ENCODE measurements around the gene NOP10. TPM values are rescaled to one million over a fixed set of nuclear protein-coding genes. Genes with fewer than 3 reads are reported as not detected.

Gene NOP10
- total RNA-seq, 4 donors from 2014 or later: 56.9 to 78.8 (median 72.3) TPM

GRCh38 chr15:34362047-34362773 lies 19.3 kb upstream of the NOP10 start:
- no peak for DNase-seq
- Histone ChIP-seq H3K27me3 (no peaks in the 10 kb centered on the region), H3K4me3 (no peak overlapping the region), H3K9me3 (no peaks in the 10 kb centered on the region), H3K27ac (no peak overlapping the region), H3K4me1 (no peaks in the 10 kb centered on the region), H3K36me3 (no peaks in the 10 kb centered on the region)
- intact Hi-C loops (cut with DNase I; ENCODE audit: low total_unique reads): no loop called here
- TF ChIP-seq POLR2A (IDR thresholded peaks at IDR 0.05) (no peak), CTCF (IDR thresholded peaks at IDR 0.05) (no peak)

- Histone ChIP-seq H3K36me3 (no peaks in the 10 kb centered on the region), H3K9me3 (no peaks in the 10 kb centered on the region), H3K4me1 (no peaks in the 10 kb centered on the region), H3K27me3 (no peaks in the 10 kb centered on the region), H3K4me3 (no peak overlapping the region), H3K27ac (no peak overlapping the region)
- DNase-seq: no peak
- intact Hi-C loops (cut with DNase I; ENCODE audit: low total_unique reads): no loop called here
- TF ChIP-seq POLR2A (IDR thresholded peaks at IDR 0.05) (no peak), CTCF (IDR thresholded peaks at IDR 0.05) (no peak)
Measured at GRCh38 chr15:34361278-34361677, 18.3 kb upstream of the NOP10 start.

- DNase-seq: no peak
- TF ChIP-seq POLR2A (IDR thresholded peaks at IDR 0.05) (no peak), CTCF (IDR thresholded peaks at IDR 0.05) (no peak)
- intact Hi-C loops (cut with DNase I; ENCODE audit: low total_unique reads): no loop called here
- no peaks in the 10 kb centered on the region for H3K27me3 ChIP-seq
- H3K4me1 ChIP-seq: no peaks in the 10 kb centered on the region
- H3K9me3 ChIP-seq: no peaks in the 10 kb centered on the region
- H3K4me3 ChIP-seq: no peak overlapping the region
- H3K36me3 ChIP-seq: no peaks in the 10 kb centered on the region
- H3K27ac ChIP-seq: no peak overlapping the region
Measured at GRCh38 chr15:34360298-34360697, 17.4 kb upstream of the NOP10 start.

GRCh38 chr15:34359416-34359815 lies 16.5 kb upstream of the NOP10 start:
- no peak overlapping the region for H3K4me3 ChIP-seq
- no peaks in the 10 kb centered on the region for H3K9me3 ChIP-seq
- H3K4me1 ChIP-seq: no peaks in the 10 kb centered on the region
- no peak overlapping the region for H3K27ac ChIP-seq
- H3K27me3 ChIP-seq: no peaks in the 10 kb centered on the region
- no peaks in the 10 kb centered on the region for H3K36me3 ChIP-seq
- intact Hi-C loops (cut with DNase I; ENCODE audit: low total_unique reads): no loop called here
- TF ChIP-seq CTCF (IDR thresholded peaks at IDR 0.05): no peak
- no peak for TF ChIP-seq POLR2A (IDR thresholded peaks at IDR 0.05)
- DNase-seq: no peak

- intact Hi-C loops (cut with DNase I; ENCODE audit: low total_unique reads): no loop called here
- no peak for DNase-seq
- no peaks in the 10 kb centered on the region for H3K27me3 ChIP-seq
- H3K36me3 ChIP-seq: no peaks in the 10 kb centered on the region
- no peaks in the 10 kb centered on the region for H3K4me1 ChIP-seq
- no peaks in the 10 kb centered on the region for H3K9me3 ChIP-seq
- no peak for TF ChIP-seq CTCF (IDR thresholded peaks at IDR 0.05)
- no peak for TF ChIP-seq POLR2A (IDR thresholded peaks at IDR 0.05)
- no peak overlapping the region for H3K27ac ChIP-seq
- no peak overlapping the region for H3K4me3 ChIP-seq
Measured at GRCh38 chr15:34358948-34359347, 16.0 kb upstream of the NOP10 start.

Measured in uterus (tissue), 4 donors.